Muscle of back (tissue), 13 donors: ENCODE results near the gene GABARAP. TPM values are rescaled to one million over a fixed set of nuclear protein-coding genes. Genes with fewer than 3 reads are reported as not detected.

Experiments
- DNase-seq, 3 donors: peaks; one replicate each; pipeline versions ENCODE4 v3.0.0 to v3.0.0-alpha.2; 2013
- long read RNA-seq, 9 donors: transcript quantifications; one replicate each; lab custom pipeline, GENCODE V29; 2026
- polyA plus RNA-seq, 10 donors: library from polyadenylated mRNA; unstranded; fragments of 120-200 nt; gene quantifications; one replicate each; pipeline ENCODE4 v1.2.1, GENCODE V29; 2013; ENCODE audit not compliant: insufficient read length in 10 of 10

Gene GABARAP
- 100 to 1,000 TPM; 271 to 406 (median 306) TPM for polyA plus RNA-seq
- long read RNA-seq, donor 1, transcript GABARAP-205 (3 exons, 476 nt): minor isoform, 5 of 256 reads
- long read RNA-seq, donor 1, transcript GABARAP-201 (4 exons, 1,634 nt): major isoform, 240 of 256 reads
- long read RNA-seq, donor 1, transcript GABARAP-204 (3 exons, 837 nt): minor isoform, 6 of 256 reads
- long read RNA-seq, donor 1, partial matches to known transcripts: 5 of 256 reads
- long read RNA-seq, donor 1, other reads (novel, unspliced or antisense): 0 of 256 reads
- long read RNA-seq, donor 2, transcript GABARAP-201 (4 exons, 1,634 nt): major isoform, 194 of 196 reads
- long read RNA-seq, donor 2, partial matches to known transcripts: 0 of 196 reads
- long read RNA-seq, donor 2, other reads (novel, unspliced or antisense): 0 of 196 reads
- long read RNA-seq, donor 3: 0 reads
- long read RNA-seq, donor 4, transcript GABARAP-201 (4 exons, 1,634 nt): major isoform, 162 of 171 reads
- long read RNA-seq, donor 4, transcript GABARAP-204 (3 exons, 837 nt): minor isoform, 6 of 171 reads
- long read RNA-seq, donor 4, partial matches to known transcripts: 0 of 171 reads
- long read RNA-seq, donor 4, other reads (novel, unspliced or antisense): 0 of 171 reads
- long read RNA-seq, donor 5, transcript GABARAP-204 (3 exons, 837 nt): minor isoform, 17 of 349 reads
- long read RNA-seq, donor 5, transcript GABARAP-201 (4 exons, 1,634 nt): major isoform, 309 of 349 reads
- long read RNA-seq, donor 5, transcript GABARAP-205 (3 exons, 476 nt): minor isoform, 16 of 349 reads
- long read RNA-seq, donor 5, partial matches to known transcripts: 5 of 349 reads
- long read RNA-seq, donor 5, other reads (novel, unspliced or antisense): 0 of 349 reads
- long read RNA-seq, donor 6, transcript GABARAP-205 (3 exons, 476 nt): minor isoform, 6 of 239 reads
- long read RNA-seq, donor 6, transcript GABARAP-201 (4 exons, 1,634 nt): major isoform, 230 of 239 reads
- long read RNA-seq, donor 6, partial matches to known transcripts: 0 of 239 reads
- long read RNA-seq, donor 6, other reads (novel, unspliced or antisense): 0 of 239 reads
- long read RNA-seq, donor 7, transcript GABARAP-201 (4 exons, 1,634 nt): major isoform, 152 of 160 reads
- long read RNA-seq, donor 7, transcript GABARAP-204 (3 exons, 837 nt): minor isoform, 5 of 160 reads
- long read RNA-seq, donor 7, partial matches to known transcripts: 0 of 160 reads
- long read RNA-seq, donor 7, other reads (novel, unspliced or antisense): 0 of 160 reads
- long read RNA-seq, donor 8, transcript GABARAP-201 (4 exons, 1,634 nt): major isoform, 154 of 166 reads
- long read RNA-seq, donor 8, transcript GABARAP-204 (3 exons, 837 nt): minor isoform, 7 of 166 reads
- long read RNA-seq, donor 8, partial matches to known transcripts: 0 of 166 reads
- long read RNA-seq, donor 8, other reads (novel, unspliced or antisense): 0 of 166 reads
- long read RNA-seq, donor 9, transcript GABARAP-201 (4 exons, 1,634 nt): major isoform, 34 of 40 reads
- long read RNA-seq, donor 9, partial matches to known transcripts: 0 of 40 reads
- long read RNA-seq, donor 9, other reads (novel, unspliced or antisense): 0 of 40 reads

DNA sequence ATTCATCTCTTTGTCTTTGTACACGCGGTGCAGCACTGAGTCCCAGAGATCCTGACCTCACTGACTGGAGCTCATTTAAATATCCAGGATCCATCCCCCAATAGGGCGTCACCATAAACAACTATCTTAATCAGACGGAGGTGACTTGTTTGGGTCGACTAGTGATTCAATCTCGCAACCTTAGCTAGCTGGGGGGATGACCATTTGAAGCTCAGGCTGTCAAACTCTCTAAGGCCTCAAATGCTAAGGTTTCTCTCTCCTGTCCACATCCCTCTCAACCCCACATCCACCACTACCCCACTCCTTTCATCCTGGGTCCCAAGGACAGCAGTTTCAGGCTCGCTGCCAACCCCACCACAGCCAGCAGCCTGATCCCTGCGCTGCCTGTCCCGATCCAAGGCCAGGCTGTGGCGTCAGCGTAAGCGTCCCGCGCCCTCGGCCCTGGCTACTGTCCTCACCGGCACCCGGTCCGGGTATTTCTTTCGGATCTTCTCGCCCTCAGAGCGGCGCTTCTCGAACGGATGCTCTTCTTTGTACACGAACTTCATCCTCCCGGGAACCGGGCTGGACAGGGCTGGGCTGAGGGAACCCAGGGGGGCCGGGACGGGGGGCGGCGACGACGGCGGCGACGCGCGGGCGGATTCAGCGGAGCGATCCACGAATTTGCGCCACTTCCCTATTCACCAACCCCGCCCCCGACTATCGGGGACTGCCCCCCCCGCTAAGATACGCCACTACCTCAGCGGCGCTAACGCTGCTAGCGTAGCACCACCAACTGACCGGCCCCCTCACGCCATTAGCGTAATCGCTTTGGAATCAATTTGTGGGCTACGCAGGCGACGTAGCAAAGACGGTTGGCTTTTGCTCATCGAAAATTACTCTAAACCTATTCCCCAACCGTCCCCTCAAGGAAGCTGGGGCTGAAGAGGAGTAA is at the start of gene GABARAP:
Gene GABARAP (minus strand): TSS at position 667 of the 934 bp plus-strand sequence. CDS start 119 bp downstream, at position 548.
- peak; percentile 96 to 99 (median 98) for DNase-seq

DNA sequence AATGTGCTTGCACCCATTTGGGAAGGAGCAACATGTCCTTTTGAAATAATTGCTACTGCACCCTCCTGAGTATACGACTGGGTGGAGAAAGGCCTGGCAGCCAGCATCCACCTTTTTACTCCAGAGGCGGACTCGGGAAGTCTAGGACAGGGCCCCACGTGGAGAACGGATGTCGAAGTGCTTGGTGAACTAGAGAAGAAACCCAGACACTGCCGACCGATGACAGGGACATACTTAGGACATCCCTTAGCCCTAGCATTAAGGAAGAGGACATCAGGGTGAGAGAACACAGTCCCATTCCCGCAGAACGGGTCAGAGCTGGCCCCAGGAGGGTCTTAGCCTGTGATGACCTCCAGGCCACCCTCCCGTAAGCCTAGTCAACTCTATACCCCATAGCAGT is 48.4 kb upstream of the GABARAP start:
- no peak for DNase-seq

DNA sequence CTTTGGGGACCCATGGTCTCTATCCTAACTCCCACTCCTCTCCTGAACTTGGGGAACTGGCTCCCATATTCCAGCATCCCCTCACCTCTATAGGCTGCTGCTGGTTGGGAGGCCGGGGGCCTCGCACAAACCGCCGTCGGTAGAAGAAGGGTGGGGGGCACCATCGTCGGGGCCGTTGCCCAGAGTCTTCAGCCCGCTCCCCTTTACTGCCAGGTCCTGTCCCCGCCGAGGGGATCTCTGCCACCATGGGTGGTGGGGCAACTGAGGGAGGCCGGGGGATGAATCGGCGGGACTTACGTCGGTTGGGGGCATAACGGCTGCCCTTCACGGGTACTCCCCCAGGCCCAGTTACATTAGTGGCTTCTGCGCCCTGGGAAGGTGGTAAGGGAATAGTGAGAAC is 47.9 kb upstream of the GABARAP start:
- no peak for DNase-seq

DNA sequence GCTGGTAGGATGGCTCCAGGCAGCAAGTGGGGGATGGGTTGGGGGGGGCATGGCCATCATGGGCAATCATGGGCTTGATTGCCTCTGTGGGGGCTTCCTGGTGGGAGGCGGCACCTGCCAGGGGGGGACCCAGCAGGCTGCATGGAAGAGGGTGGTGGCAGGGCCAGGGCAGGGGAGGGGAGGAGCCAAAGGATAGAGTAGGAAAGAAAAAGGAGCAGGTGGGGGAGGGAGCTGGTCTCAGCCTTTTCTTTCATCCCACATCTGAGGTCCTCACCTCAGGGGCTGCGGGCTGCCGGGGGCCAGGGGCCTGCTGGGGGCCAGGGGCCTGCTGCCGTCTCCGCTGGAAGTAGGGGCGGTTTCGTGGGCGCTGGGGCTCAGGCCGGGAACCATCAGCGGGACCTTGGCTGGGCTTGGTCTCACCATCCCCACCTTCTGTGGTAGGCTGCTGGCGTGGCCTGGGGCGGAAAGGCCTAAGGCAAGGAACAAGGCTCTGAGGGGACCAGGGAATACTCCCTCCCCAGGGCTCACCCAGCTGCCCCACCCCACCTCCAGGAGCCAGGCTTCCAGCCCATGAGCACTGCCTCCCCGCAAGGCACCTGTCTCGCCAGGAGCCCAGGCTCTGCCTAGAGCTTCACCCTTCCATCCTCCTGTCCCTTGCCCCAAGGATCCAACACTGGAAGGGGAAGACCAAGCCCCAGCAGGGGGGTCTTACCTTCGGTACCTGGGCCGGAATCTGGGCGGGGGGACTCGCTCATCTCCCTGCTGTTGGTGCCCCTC is 47.2 kb upstream of the GABARAP start:
- no peak for DNase-seq

DNA sequence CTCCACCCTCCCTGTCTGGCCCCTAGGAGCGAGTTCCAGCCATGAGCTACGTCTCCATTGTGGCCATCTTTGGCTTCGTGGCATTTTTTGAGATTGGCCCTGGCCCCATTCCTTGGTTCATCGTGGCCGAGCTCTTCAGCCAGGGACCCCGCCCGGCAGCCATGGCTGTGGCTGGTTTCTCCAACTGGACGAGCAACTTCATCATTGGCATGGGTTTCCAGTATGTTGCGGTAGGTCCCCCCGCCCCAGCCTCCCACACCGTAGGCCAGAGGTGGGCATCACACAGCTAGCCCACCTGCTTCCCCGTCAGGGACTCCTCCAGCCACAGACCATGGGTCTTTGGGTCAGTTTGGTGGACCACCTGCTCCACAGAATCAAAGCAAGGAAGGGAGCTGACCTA is 43.4 kb upstream of the GABARAP start:
- no peak for DNase-seq

DNA sequence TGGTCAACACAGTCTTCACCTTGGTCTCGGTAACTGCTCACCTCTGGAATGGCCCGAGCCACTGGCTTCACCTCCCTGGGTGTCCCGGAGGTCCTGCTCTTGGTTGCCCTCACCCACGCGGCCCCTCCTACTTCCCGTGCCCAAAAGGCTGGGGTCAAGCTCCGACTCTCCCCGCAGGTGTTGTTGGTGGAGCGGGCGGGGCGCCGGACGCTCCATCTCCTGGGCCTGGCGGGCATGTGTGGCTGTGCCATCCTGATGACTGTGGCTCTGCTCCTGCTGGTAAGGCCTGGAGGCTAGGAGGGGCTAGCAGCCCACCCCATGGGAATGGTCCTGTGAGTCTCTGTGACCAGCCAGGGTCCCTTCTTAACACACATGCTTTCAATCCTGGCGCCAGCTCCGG is 42.7 kb upstream of the GABARAP start:
- no peak for DNase-seq

DNA sequence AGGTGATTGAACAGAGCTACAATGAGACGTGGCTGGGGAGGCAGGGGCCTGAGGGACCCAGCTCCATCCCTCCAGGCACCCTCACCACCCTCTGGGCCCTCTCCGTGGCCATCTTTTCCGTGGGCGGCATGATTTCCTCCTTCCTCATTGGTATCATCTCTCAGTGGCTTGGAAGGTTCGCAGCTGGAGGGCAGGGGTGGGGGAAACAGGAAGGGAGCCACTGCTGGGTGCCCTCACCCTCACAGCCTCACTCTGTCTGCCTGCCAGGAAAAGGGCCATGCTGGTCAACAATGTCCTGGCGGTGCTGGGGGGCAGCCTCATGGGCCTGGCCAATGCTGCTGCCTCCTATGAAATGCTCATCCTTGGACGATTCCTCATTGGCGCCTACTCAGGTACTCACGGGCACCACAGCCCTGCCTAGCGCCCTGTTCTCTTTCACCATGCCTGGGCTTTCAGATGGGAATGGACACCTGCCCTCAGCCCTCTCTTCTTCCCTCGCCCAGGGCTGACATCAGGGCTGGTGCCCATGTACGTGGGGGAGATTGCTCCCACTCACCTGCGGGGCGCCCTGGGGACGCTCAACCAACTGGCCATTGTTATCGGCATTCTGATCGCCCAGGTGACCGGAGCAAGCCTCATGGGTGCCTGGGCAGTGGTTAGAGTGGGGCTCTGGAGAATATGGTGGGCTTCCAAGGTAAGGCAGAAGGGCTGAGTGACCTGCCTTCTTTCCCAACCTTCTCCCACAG is 41.4 kb upstream of the GABARAP start:
- DNase-seq: no peak

DNA sequence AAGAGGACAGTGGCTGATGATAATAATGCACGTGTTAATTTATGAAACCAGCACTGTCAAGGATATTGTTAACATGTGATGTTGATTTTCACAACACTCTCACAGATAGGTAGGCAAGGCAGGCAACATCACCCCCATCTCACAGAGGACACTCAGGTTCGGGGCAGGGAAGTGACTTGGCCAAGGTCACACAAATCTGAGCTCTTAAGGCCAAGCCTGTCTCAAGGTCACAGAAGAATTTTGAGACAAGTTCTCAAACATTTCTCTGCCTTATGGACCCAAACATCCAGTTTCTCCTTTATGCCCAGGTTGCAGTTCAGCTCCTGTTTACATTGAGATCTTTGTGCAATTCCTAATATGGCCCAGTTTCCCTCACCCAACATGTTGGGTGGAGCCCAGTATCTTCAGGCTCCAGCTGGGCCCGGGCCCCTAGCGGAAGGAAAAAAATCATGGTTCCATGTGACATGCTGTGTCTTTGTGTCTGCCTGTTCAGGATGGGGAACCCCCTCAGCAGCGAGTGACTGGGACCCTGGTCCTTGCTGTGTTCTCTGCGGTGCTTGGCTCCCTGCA is 40.6 kb upstream of the GABARAP start:
- DNase-seq: no peak

DNA sequence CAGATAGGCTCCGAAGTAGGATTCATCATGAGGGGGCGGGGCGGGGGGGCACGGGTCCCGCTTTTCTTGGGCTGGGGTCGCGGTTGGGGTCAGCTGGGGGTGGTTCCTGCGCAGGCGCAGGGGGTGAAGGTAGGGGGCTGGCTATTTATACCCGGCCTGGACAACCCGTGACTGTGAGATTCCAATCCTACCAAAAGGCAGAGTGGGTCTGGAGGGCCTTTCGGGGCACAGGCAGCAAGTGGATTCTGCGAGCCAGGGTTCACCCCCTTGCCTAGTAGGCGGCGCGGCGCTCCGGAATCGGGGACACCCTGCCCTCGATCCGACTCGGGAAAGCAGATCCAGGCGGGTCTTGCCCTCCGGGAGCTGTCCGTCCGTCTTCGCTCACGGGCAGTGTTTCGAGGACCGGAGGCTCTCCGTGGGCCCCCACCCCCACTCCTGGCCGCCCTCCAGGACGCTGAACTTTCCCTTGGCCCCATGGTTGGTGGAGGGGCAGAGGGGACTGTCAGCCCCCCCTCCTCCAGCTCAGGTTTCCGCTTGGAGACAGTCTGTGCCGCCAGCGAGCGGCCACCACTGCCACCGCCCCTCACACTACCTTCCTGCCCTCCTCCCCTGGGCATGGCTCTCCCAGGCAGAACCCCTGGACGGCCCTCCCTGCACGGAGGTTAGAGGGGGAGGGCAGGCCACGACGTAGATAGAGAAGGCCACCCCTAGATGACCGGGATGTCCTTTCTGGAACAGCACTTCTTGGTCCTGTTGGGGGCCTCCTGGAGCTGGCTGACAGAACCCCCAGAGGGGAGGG is 39.9 kb upstream of the GABARAP start:
- DNase-seq: peak in 2 of 3 donors; percentile 40 to 53

DNA sequence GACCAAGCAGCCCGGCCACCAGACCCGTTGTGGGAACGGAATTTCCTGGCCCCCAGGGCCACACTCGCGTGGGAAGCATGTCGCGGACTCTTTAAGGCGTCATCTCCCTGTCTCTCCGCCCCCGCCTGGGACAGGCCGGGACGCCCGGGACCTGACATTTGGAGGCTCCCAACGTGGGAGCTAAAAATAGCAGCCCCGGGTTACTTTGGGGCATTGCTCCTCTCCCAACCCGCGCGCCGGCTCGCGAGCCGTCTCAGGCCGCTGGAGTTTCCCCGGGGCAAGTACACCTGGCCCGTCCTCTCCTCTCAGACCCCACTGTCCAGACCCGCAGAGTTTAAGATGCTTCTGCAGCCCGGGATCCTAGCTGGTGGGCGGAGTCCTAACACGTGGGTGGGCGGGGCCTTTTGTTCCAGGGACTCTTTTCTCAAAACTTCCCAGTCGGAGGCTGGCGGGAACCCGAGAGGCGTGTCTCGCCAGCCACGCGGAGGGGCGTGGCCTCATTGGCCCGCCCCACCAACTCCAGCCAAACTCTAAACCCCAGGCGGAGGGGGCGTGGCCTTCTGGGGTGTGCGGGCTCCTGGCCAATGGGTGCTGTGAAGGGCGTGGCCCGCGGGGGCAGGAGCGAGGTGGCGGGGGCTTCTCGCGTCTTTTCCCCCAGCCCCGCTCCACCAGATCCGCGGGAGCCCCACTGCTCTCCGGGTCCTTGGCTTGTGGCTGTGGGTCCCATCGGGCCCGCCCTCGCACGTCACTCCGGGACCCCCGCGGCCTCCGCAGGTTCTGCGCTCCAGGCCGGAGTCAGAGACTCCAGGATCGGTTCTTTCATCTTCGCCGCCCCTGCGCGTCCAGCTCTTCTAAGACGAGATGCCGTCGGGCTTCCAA is 39.1 kb upstream of the GABARAP start, which contains the start of gene SLC2A4:
Gene SLC2A4 (plus strand): TSS at position 645 of the 879 bp plus-strand sequence. CDS start 217 bp downstream, at position 862.
- peak; percentile 91 to 94 (median 92) for DNase-seq

DNA sequence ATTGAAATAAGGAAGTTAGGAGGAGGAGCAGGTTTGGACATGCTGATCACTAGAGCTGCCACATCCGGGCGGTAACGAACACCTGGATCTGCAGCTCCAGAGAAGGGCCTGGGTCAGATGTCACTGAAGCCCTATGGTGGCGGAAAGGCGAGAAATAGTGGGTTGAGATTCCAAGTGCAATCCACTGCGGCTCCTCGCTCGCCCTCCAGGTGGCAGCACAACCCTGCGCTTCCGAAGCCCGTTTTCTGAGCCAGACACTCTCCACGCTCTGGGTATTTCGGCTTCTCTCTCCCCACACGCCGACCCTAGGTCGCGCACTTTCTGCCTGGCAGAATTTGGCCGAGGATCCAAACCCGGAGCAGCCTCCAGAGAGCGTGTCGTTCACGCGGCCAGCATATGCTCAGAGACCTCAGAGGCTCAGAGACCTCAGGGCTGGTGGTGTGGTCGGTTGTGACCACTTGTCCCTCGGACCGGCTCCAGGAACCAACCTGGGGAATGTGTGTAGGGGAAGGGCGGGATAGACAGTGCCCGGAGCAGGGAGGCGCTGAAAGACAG is 38.3 kb upstream of the GABARAP start:
- peak; percentile 74 to 93 (median 88) for DNase-seq

DNA sequence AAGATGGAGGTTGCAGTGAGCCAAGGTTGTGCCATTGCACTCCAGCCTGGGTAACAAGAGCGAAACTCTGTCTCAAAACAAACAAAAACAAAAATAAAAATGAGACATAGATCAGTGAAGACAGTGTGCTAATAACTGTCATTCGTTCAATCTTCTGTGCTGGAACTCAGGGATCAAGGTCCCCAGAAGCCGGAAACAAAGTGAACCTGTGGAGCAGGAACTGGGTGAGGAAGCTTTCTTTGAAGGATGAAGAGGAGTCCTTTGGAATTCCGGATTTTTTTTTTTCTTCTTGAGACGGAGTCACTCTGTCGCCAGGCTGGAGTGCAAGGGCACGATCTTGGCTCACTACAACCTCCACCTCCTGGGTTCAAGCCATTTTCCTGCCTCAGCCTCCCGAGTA is 37.2 kb upstream of the GABARAP start:
- DNase-seq: no peak

DNA sequence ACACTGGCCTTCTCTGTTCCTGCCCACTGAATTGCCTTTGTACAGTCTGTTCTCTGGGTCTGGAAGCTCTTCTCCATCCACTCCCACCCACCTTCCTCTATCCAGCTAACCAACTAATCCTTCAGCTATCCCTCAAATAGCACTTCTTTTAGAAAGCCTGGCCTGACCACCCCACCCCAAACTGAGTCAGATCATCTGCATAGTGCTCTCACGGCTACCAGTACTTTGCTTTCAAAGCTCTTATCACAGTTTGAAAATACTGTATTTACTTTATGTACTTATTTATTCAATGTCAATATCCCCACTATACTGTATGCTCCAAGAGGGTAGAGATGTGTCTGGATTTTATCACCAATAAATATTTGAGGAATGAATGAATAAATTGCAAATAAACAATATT is 24.5 kb upstream of the GABARAP start:
- DNase-seq: no peak

DNA sequence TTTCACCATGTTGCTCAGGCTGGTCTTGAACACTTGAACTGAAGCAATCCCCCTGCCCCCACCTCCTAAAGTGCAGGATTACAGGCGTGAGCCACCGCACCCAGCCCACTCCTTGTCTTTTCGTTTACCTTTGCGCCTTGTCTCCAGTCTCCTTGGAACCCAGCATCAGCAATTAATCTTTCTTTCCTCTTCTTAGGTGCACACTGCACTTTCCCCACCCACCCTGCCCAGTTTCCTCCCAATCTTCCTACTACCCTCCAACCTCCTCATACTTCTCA is 21.5 kb upstream of the GABARAP start:
- no peak for DNase-seq

DNA sequence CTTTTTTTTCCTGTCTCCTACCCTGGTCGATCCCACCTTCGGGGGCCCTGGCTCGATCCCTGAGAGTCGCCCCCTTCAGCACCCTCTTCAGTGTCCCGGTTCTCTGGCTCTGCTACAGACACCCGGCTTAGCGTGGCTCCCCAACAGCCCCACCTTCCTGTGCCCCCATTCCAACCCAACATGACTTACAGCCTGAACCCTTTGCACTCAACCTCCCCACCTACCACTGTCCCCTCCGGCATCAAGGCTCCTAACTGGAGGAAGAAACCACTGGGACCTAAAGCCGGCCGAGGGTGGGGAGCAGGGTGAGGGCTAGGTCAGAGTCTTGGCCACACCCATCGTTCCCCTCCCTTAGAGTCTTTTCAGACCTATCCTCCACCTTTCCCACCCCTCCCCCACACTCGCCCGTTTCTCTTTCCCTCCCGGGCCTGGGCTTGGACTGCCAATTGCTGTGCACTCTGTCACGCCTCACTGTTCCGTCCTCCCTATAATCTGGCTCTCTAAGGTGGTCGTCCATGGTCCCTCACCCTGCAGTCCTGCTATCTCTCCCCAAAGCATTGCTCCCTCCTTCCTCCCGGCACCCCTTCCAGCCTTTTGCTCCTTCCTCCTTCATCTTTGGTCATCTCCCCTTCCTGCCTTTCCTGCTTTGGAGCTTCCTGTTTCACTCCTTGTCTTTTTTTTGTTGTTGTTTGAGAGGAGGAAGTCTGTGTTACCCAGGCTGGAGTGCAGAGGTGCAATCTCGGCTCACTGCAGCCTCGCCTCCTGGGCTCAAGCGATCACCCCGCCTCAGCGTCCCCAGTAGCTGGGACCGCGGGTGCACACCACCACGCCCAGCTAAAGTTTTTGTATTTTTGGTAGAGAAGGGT is 20.9 kb upstream of the GABARAP start:
- DNase-seq: peak in 1 of 3 donors; percentile 26
